A673 (cell line): ENCODE results near the gene LCA5. TPM values are rescaled to one million over a fixed set of nuclear protein-coding genes. Genes with fewer than 3 reads are reported as not detected.

ENCODE experiments used
- BruUV-seq: library from RNA; stranded (reverse); fragments of 400-500 nt; replicated peaks from 2 replicates; lab custom pipeline; 2021; lab: Mats Ljungman, UMichigan
- CTCF ChIA-PET: fragments of 300-600 bp; sonication (Branson Sonifier 250); formaldehyde crosslinking; loops from one replicate; lab custom pipeline; 2022; ENCODE audit warnings: antibody characterized with exemption; lab: Charles Lee
- POLR2A ChIA-PET: fragments of 300-600 bp; sonication (Branson Sonifier 250); formaldehyde crosslinking; loops from one replicate; lab custom pipeline; 2022; ENCODE audit warnings: antibody characterized with exemption; ENCODE audit not compliant: low non-redundant PET; lab: Charles Lee
- DNase-seq: peaks from one replicate; pipeline ENCODE4 v3.0.0-alpha.2; 2015; ENCODE audit warnings: low spot score
- H3K27ac ChIP-seq: fragments of 200-600 bp; sonication (generic); 2 replicates; pipeline ENCODE4 v1.5.1; 2016; ENCODE audit warnings: mixed run types, low read depth, mild to moderate bottlenecking, mixed read lengths, antibody characterized with exemption, low read length; ENCODE audit not compliant: poor library complexity, severe bottlenecking
- H3K27me3 ChIP-seq: fragments of 200-600 bp; sonication (generic); replicated peaks from 2 replicates; pipeline ENCODE4 v1.6.1; 2017; ENCODE audit warnings: mixed run types, low read depth, mild to moderate bottlenecking, mixed read lengths, antibody characterized with exemption, low read length; ENCODE audit not compliant: insufficient read depth, poor library complexity
- H3K36me3 ChIP-seq: fragments of 200-600 bp; sonication (generic); 2 replicates; pipeline ENCODE4 v1.6.1; 2016; ENCODE audit warnings: mixed run types, mild to moderate bottlenecking, mixed read lengths, antibody characterized with exemption, low read length; ENCODE audit not compliant: insufficient read depth, poor library complexity, severe bottlenecking
- H3K4me1 ChIP-seq: fragments of 200-600 bp; sonication (generic); 2 replicates; pipeline ENCODE4 v1.6.1; 2017; ENCODE audit warnings: mixed run types, mild to moderate bottlenecking, mixed read lengths, antibody characterized with exemption, low read length; ENCODE audit not compliant: insufficient read depth, poor library complexity, severe bottlenecking
- H3K4me3 ChIP-seq: fragments of 200-600 bp; sonication (generic); 2 replicates; pipeline ENCODE4 v1.5.1; 2016; ENCODE audit warnings: low read depth, mixed run types, mild to moderate bottlenecking, mixed read lengths, low read length; ENCODE audit not compliant: poor library complexity, severe bottlenecking
- H3K9me3 ChIP-seq: fragments of 200-600 bp; sonication (generic); 2 replicates; pipeline ENCODE4 v1.6.1; 2016; ENCODE audit warnings: mixed run types, low read depth, mild to moderate bottlenecking, mixed read lengths, antibody characterized with exemption, low read length; ENCODE audit not compliant: poor library complexity, severe bottlenecking
- EZH2 ChIP-seq: fragments of 200-600 bp; sonication (generic); IDR thresholded peaks from 2 replicates; pipeline ENCODE4 v1.6.1; 2017; ENCODE audit warnings: borderline replicate concordance, low read depth, mild to moderate bottlenecking, mixed read lengths, antibody characterized with exemption, low read length; ENCODE audit not compliant: poor library complexity, severe bottlenecking
- intact Hi-C: fragments of 100-400 bp; cut with micrococcal nuclease; formaldehyde crosslinking; loops from one replicate; pipeline ENCODE4 v1.10.0; 2022; ENCODE audit not compliant: unreplicated experiment
- total RNA-seq: library from RNA; stranded (reverse); gene quantifications from 2 replicates; pipeline ENCODE4 v1.2.3, GENCODE V29; 2021
- TF ChIP-seq, protein P1 (sequence below): fragments of 300-800, 200-600 bp; sonication (generic); conservative IDR thresholded peaks from 2 replicates; pipeline ENCODE4 v1.5.1; 2017; ENCODE audit warnings: low read depth, mild to moderate bottlenecking, antibody characterized with exemption, low read length, moderate library complexity, mixed read lengths

The LCA5 gene
- total RNA-seq, 1 experiment from 2014 or later: 3.5 TPM

DNA sequence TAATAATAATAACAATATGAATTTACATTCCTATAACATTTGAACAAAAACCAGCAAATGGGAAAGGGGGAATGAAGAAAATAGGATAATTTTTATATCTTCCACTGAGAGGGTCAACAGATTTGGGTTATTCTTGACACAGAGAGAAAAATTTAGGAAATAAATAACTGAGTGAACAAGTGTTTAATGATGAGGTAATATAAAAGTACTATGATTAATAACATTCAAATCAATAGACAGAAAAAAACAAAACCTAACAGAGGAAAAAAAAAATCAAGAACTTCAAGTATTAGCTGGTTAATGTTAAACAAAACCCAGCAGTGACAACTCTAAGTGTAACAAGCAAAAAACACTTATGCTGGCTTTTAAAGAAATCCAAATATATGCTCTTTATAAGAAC is 66.5 kb downstream of the LCA5 start:
- no peak for TF ChIP-seq EZH2
- TF ChIP-seq, protein P1, sequence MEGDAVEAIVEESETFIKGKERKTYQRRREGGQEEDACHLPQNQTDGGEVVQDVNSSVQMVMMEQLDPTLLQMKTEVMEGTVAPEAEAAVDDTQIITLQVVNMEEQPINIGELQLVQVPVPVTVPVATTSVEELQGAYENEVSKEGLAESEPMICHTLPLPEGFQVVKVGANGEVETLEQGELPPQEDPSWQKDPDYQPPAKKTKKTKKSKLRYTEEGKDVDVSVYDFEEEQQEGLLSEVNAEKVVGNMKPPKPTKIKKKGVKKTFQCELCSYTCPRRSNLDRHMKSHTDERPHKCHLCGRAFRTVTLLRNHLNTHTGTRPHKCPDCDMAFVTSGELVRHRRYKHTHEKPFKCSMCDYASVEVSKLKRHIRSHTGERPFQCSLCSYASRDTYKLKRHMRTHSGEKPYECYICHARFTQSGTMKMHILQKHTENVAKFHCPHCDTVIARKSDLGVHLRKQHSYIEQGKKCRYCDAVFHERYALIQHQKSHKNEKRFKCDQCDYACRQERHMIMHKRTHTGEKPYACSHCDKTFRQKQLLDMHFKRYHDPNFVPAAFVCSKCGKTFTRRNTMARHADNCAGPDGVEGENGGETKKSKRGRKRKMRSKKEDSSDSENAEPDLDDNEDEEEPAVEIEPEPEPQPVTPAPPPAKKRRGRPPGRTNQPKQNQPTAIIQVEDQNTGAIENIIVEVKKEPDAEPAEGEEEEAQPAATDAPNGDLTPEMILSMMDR: no peak
- ChIA-PET CTCF (no interaction called here), POLR2A (no interaction called here)
- no peaks in the 10 kb centered on the region for H3K27me3 ChIP-seq
- H3K27ac ChIP-seq: no peak overlapping the region
- no TSS peak for BruUV-seq
- H3K36me3 ChIP-seq: no peaks in the 10 kb centered on the region
- no peaks in the 10 kb centered on the region for H3K9me3 ChIP-seq
- no peak overlapping the region for H3K4me3 ChIP-seq
- intact Hi-C loops: no loop called here
- no peak for DNase-seq
- H3K4me1 ChIP-seq: peaks cover 4% of the 10 kb centered on the region

DNA sequence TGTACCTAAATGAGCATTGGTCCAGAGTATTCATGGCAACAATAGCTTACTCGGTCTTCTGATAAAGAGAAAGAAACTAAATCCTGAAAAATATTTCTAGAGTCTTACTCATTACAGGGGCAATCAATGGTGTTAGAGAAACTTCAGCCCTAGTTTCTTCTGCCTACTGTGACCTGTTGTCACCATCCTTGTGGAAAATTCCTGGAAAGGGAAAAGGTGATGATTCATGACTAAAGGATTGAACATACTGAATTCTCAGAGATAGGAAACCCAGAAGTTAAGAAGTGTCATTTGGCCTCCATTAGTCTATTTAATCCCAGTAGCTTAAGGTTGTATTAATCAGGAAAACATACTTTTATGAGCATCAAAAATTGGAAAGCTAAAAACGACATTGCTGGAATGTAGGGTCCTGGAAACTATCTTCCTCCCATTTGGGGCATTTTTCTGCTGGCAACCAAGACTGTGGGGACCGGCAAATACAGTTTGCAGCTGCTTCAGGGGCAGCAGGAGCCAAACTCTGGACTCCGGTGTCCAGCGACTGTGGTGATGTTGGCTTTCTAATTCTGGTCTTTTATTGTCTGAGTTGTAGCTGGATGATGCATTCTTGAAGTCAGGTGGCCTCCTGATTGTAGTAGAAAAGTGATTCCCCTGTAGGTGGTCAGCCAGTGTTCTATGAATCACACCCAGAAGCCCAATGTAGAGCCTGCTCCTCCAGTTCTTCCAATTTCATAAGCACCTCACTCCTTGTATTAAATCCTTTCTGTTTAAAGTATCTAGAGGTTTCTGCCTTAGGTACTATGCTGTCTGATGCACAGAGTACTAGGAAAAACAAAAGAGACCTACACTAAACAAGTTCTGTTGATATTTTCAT is 67.6 kb downstream of the LCA5 start:
- no peak for TF ChIP-seq EZH2
- TF ChIP-seq, protein P1: no peak
- POLR2A ChIA-PET: no interaction called here
- CTCF ChIA-PET: interaction anchor here (0.6 kb wide), 1 partner anchor 38 kb away, joined by 7 read pairs; no protein-coding TSS in a partner anchor
- DNase-seq: no peak
- Histone ChIP-seq H3K4me1 (peaks cover 4% of the 10 kb centered on the region), H3K9me3 (no peaks in the 10 kb centered on the region), H3K4me3 (no peak overlapping the region), H3K36me3 (no peaks in the 10 kb centered on the region), H3K27ac (no peak overlapping the region), H3K27me3 (no peaks in the 10 kb centered on the region)
- BruUV-seq: no TSS peak
- intact Hi-C loops: loop anchor here (10.0 kb wide), 1 partner anchor 625 kb away; no protein-coding TSS in a partner anchor

DNA sequence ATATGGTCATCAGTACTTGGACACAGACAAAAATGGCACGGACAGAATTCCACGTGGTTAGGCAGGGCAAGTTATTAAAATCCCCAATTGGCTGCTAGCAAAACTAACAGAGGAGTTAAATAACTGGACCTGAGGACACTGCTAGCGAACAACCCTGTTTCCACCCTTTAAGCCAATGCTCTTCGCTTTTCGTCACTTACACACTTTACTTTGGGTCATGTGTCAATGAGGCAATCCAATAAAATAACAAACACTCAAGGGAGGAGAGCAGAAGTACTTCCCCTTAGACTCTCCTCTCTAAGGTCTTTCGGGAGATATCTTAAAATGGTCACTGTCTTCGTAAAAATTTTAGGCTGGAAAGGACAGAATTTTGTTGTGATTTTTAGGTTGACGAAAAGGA is 68.6 kb downstream of the LCA5 start:
- no peak overlapping the region for H3K4me3 ChIP-seq
- POLR2A ChIA-PET: no interaction called here
- CTCF ChIA-PET: no interaction called here
- DNase-seq: no peak
- TF ChIP-seq, protein P1: no peak
- TF ChIP-seq EZH2: no peak
- no peaks in the 10 kb centered on the region for H3K27me3 ChIP-seq
- no peak overlapping the region for H3K27ac ChIP-seq
- intact Hi-C loops: loop anchor here (10.0 kb wide), 1 partner anchor 624 kb away; no protein-coding TSS in a partner anchor
- no TSS peak for BruUV-seq
- H3K36me3 ChIP-seq: no peaks in the 10 kb centered on the region
- H3K4me1 ChIP-seq: peaks cover 4% of the 10 kb centered on the region
- no peaks in the 10 kb centered on the region for H3K9me3 ChIP-seq
